ENCODE results near the gene SIGLEC8.

- TF ChIP-seq, protein P1, sequence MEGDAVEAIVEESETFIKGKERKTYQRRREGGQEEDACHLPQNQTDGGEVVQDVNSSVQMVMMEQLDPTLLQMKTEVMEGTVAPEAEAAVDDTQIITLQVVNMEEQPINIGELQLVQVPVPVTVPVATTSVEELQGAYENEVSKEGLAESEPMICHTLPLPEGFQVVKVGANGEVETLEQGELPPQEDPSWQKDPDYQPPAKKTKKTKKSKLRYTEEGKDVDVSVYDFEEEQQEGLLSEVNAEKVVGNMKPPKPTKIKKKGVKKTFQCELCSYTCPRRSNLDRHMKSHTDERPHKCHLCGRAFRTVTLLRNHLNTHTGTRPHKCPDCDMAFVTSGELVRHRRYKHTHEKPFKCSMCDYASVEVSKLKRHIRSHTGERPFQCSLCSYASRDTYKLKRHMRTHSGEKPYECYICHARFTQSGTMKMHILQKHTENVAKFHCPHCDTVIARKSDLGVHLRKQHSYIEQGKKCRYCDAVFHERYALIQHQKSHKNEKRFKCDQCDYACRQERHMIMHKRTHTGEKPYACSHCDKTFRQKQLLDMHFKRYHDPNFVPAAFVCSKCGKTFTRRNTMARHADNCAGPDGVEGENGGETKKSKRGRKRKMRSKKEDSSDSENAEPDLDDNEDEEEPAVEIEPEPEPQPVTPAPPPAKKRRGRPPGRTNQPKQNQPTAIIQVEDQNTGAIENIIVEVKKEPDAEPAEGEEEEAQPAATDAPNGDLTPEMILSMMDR (IDR thresholded peaks at IDR 0.05) = no peak
- no peak for TF ChIP-seq ZFX (IDR thresholded peaks at IDR 0.05; ENCODE audit: borderline replicate concordance)
Measured at GRCh38 chr19:51402117-51402516, 56.1 kb downstream of the SIGLEC8 start.

All from 22Rv1 (cell line).